Measurements from ENCODE around the gene NAALADL2. TPM values are rescaled to one million over a fixed set of nuclear protein-coding genes. Genes with fewer than 3 reads are reported as not detected.

NAALADL2 gene
- total and polyA plus RNA-seq, 9 of the 15 experiments (the other 6 are each of a cell fraction or from before 2014, with no cell fraction given): 0.29 to 1.1 (median 0.79) TPM; not detected in 1

- H3K4me3 ChIP-seq: no peak overlapping the region
- no peaks in the 10 kb centered on the region for H3K4me1 ChIP-seq (replicated peaks in 1 of 2; ENCODE audit: control insufficient read depth in 2 of 2, insufficient read depth in 2 of 2, low read length in 2 of 2)
- no peaks in the 10 kb centered on the region for H3K27me3 ChIP-seq (ENCODE audit: control insufficient read depth in 2 of 2, insufficient read depth in 2 of 2, low read length in 2 of 2)
- intact Hi-C loops (cut with micrococcal nuclease): no loop called here
- no peaks in the 10 kb centered on the region for H3K36me3 ChIP-seq (ENCODE audit: control insufficient read depth, insufficient read depth, low read length)
- no peak overlapping the region for H3K27ac ChIP-seq (ENCODE audit: extremely low read depth, low read depth, low read length)
- 0% methylated on average over 3 of the region's 3 CpGs for WGBS (ENCODE audit: insufficient coverage, low coverage, missing lambda C conversion rate)
- BruUV-seq (replicated peaks): no TSS peak
- DNase-seq (ENCODE audit: extremely low read depth in 1 of 4, low spot score in 3 of 4) (no peak), FAIRE-seq (no peak), ATAC-seq (no peak)
- TF ChIP-seq ZNF12 (CRISPR knock-in tag; IDR thresholded peaks at IDR 0.05): no peak
- in situ Hi-C loops (cut with MboI): no loop called here
- no peaks in the 10 kb centered on the region; the same call in 1 of the 2 replicates for H3K9me3 ChIP-seq (replicated peaks; ENCODE audit: control insufficient read depth, insufficient read depth, low read depth, low read length)
- no peak overlapping the region for H2AFZ ChIP-seq (ENCODE audit: low read depth, low read length)
- H3K9me1 ChIP-seq (ENCODE audit: control insufficient read depth, insufficient read depth, low read length): no peaks in the 10 kb centered on the region
- H3K9ac ChIP-seq (ENCODE audit: insufficient read depth in 1 of 2, low read depth in 2 of 2, low read length in 2 of 2): no peak overlapping the region
- no peaks in the 10 kb centered on the region for H4K20me1 ChIP-seq (replicated peaks; ENCODE audit: control insufficient read depth, insufficient read depth, low read length)
- no peak overlapping the region for H3K4me2 ChIP-seq (ENCODE audit: insufficient read depth, low read length)
- CTCF ChIA-PET (ENCODE audit: low intra/inter-chr PET ratio): no interaction called here
- POLR2A ChIA-PET: no interaction called here
- no peaks in the 10 kb centered on the region for H3K79me2 ChIP-seq (ENCODE audit: control insufficient read depth, insufficient read depth, low read length)
Measured at GRCh38 chr3:175192536-175192935, 333.4 kb downstream of the NAALADL2 start.

GRCh38 chr3:175193815-175194518 lies 334.8 kb downstream of the NAALADL2 start:
- Histone ChIP-seq H3K4me2 (ENCODE audit: insufficient read depth, low read length) (no peak overlapping the region), H3K9ac (ENCODE audit: insufficient read depth in 1 of 2, low read depth in 2 of 2, low read length in 2 of 2) (no peak overlapping the region), H3K79me2 (ENCODE audit: control insufficient read depth, insufficient read depth, low read length) (no peaks in the 10 kb centered on the region), H3K27ac (ENCODE audit: extremely low read depth, low read depth, low read length) (no peak overlapping the region), H3K9me1 (ENCODE audit: control insufficient read depth, insufficient read depth, low read length) (no peaks in the 10 kb centered on the region), H3K4me3 (no peak overlapping the region), H3K27me3 (ENCODE audit: control insufficient read depth in 2 of 2, insufficient read depth in 2 of 2, low read length in 2 of 2) (no peaks in the 10 kb centered on the region), H3K4me1 (replicated peaks in 1 of 2; ENCODE audit: control insufficient read depth in 2 of 2, insufficient read depth in 2 of 2, low read length in 2 of 2) (no peaks in the 10 kb centered on the region), H3K9me3 (replicated peaks; ENCODE audit: control insufficient read depth, insufficient read depth, low read depth, low read length) (no peaks in the 10 kb centered on the region), H4K20me1 (replicated peaks; ENCODE audit: control insufficient read depth, insufficient read depth, low read length) (no peaks in the 10 kb centered on the region), H2AFZ (ENCODE audit: low read depth, low read length) (no peak overlapping the region), H3K36me3 (ENCODE audit: control insufficient read depth, insufficient read depth, low read length) (no peaks in the 10 kb centered on the region)
- FAIRE-seq (no peak), ATAC-seq (no peak), DNase-seq (ENCODE audit: extremely low read depth in 1 of 4, low spot score in 3 of 4) (no peak)
- BruUV-seq (replicated peaks): no TSS peak
- WGBS (ENCODE audit: insufficient coverage, low coverage, missing lambda C conversion rate): 0% methylated on average over 4 of the region's 4 CpGs
- intact Hi-C loops (cut with micrococcal nuclease): no loop called here
- ChIA-PET POLR2A (no interaction called here), CTCF (ENCODE audit: low intra/inter-chr PET ratio) (no interaction called here)
- in situ Hi-C loops (cut with MboI): no loop called here
- TF ChIP-seq MCM3 (IDR thresholded peaks at IDR 0.05): no peak
- TF ChIP-seq SNRNP70 (optimal IDR thresholded peaks at IDR 0.05; ENCODE audit: low read depth, low read length): no peak
- TF ChIP-seq PHB2 (IDR thresholded peaks at IDR 0.05; ENCODE audit: low read depth): no peak
- TF ChIP-seq MXI1 (IDR thresholded peaks at IDR 0.05; ENCODE audit: low read depth, low read length): no peak
- no peak for TF ChIP-seq CCAR2 (IDR thresholded peaks at IDR 0.05; ENCODE audit: low read depth, low read length)
- no peak for TF ChIP-seq DLX4 (CRISPR knock-in tag; IDR thresholded peaks at IDR 0.05)
- TF ChIP-seq ARID1B (IDR thresholded peaks at IDR 0.05): no peak
- no peak for TF ChIP-seq ZNF740 (CRISPR knock-in tag; IDR thresholded peaks at IDR 0.05)
- no peak for TF ChIP-seq ZNF740 (tag; IDR thresholded peaks at IDR 0.05)
- TF ChIP-seq CHD2 (IDR thresholded peaks at IDR 0.05; ENCODE audit: low read depth, low read length): no peak
- no peak for TF ChIP-seq FOXO4 (CRISPR knock-in tag; IDR thresholded peaks at IDR 0.05)
- no peak for TF ChIP-seq BRF2 (IDR thresholded peaks at IDR 0.05; ENCODE audit: borderline replicate concordance, insufficient read depth, insufficient read length)
